ENCODE results near the gene KIZ. TPM values are rescaled to one million over a fixed set of nuclear protein-coding genes. Genes with fewer than 3 reads are reported as not detected.

KIZ gene
- total RNA-seq, 2 donors from 2014 or later, result 23.2 to 26.1 TPM

- intact Hi-C loops (cut with DNase I), result no loop called here
- no peak for DNase-seq (ENCODE audit: low spot score)
Measured at GRCh38 chr20:21133917-21134622, 8.2 kb downstream of the KIZ start.

DNA sequence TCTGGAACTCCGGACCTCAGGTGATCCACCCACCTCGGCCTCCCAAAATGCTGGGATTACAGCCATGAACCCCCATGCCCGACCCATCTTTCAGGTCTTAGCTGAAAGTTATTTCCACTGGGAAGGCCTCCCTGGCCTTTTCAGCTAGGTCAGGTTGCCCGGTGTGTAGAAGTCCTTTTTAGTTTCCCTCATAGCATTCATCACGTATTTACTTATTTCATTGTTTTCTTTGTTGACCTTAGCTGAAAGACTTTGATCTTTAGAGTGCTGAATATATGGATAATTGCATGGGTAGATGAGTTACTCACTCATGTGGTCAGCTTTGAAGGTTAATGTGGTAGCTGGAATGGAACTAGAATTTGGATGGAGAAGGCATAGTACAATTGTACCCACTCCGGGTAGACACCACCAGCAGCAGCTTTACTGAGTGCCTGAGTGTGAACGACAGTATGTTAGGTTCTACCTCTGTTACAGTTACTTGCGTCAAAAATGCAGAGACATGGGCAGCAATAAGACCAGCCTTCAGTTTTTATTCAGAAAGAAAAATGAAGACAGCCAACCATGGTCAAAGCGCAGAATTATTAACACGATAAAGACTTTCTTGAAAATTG, 9.1 kb downstream of the KIZ start:
- no peak for DNase-seq (ENCODE audit: low spot score)
- intact Hi-C loops (cut with DNase I), result no loop called here

- no peak for DNase-seq (ENCODE audit: low spot score)
- intact Hi-C loops (cut with DNase I), result no loop called here
Measured at GRCh38 chr20:21136015-21136732, 10.3 kb downstream of the KIZ start.

GRCh38 chr20:21137078-21137477, 11.2 kb downstream of the KIZ start:
- intact Hi-C loops (cut with DNase I), result no loop called here
- DNase-seq (ENCODE audit: low spot score), result no peak

- intact Hi-C loops (cut with DNase I), result no loop called here
- DNase-seq (ENCODE audit: low spot score), result no peak
Measured at GRCh38 chr20:21139881-21140566, 14.1 kb downstream of the KIZ start.

DNA sequence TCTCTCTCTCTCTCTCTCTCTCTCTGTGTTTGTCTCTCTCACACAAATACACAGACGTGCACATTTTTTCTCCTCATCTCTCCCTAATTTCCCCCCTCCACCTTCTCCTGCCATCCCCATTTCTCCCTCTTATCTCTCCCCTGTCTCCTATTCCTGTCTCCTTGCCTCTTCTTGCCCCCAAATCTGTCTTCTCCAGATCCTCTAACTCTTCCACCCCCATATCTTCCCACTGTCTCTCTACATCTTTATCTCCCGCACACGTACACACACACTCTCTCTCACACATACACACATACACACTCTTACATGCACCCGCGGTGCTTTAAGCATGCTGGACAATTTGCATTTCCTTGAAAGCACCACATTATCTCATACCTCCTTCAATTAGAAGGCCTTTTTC, 15.9 kb downstream of the KIZ start:
- intact Hi-C loops (cut with DNase I), result no loop called here
- no peak for DNase-seq (ENCODE audit: low spot score)

- no peak for DNase-seq (ENCODE audit: low spot score)
- intact Hi-C loops (cut with DNase I), result no loop called here
Measured at GRCh38 chr20:21143194-21143890, 17.5 kb downstream of the KIZ start.

DNA sequence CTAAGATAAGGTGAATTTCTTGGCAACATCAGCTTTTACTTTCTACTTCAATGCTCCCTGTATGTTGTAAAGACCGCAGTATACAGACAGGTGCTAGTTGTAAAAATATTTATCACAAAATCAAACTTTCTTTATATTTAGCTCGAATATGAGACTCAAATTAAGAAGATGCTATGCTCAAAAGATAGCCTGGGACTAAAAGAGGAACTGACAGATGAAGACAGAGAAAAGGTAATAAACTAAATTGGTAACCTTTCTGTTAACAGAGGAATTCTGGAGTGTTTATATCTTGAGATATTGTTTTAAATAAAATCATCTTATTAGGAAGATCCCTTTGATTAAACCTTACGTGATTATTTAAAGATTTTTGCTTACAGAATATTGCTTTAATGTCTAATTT, 19.5 kb downstream of the KIZ start:
- DNase-seq (ENCODE audit: low spot score), result no peak
- intact Hi-C loops (cut with DNase I), result no loop called here

GRCh38 chr20:21146215-21146614, 20.3 kb downstream of the KIZ start:
- no peak for DNase-seq (ENCODE audit: low spot score)
- intact Hi-C loops (cut with DNase I), result no loop called here

GRCh38 chr20:21147593-21147992, 21.7 kb downstream of the KIZ start:
- intact Hi-C loops (cut with DNase I), result no loop called here
- DNase-seq (ENCODE audit: low spot score), result no peak

- intact Hi-C loops (cut with DNase I), result no loop called here
- DNase-seq (ENCODE audit: low spot score), result no peak
Measured at GRCh38 chr20:21149344-21149743, 23.5 kb downstream of the KIZ start.

- DNase-seq (ENCODE audit: low spot score), result no peak
- intact Hi-C loops (cut with DNase I), result no loop called here
Measured at GRCh38 chr20:21151791-21152190, 25.9 kb downstream of the KIZ start.

DNA sequence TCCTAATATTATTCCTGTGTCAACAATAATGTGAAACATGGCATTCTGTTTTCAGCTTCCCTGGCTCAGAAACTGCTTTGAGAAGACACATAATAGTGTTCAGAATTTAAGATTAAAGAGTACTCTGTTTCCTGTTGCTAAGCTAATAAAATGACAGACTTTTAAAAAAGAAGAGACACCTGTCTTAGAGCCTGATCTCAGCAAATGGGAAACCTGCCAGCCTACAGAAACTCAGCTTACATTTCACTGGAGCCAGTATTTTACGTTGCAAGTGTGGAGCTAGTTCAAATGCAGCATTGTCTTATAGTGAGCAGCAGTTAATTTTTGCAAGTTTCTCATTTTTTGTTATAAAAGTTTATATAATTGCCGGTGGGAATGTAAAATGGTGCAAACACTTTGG, 28.8 kb downstream of the KIZ start:
- no peak for DNase-seq (ENCODE audit: low spot score)
- intact Hi-C loops (cut with DNase I), result no loop called here

- intact Hi-C loops (cut with DNase I), result no loop called here
- no peak for DNase-seq (ENCODE audit: low spot score)
Measured at GRCh38 chr20:21155268-21155667, 29.4 kb downstream of the KIZ start.

GRCh38 chr20:21156266-21156665, 30.4 kb downstream of the KIZ start:
- intact Hi-C loops (cut with DNase I), result no loop called here
- DNase-seq (ENCODE audit: low spot score), result no peak

- no peak for DNase-seq (ENCODE audit: low spot score)
- intact Hi-C loops (cut with DNase I), result no loop called here
Measured at GRCh38 chr20:21157006-21157405, 31.1 kb downstream of the KIZ start.

GRCh38 chr20:21159658-21160380, 33.9 kb downstream of the KIZ start:
- intact Hi-C loops (cut with DNase I), result no loop called here
- DNase-seq (ENCODE audit: low spot score), result no peak

GRCh38 chr20:21161926-21162325, 36.0 kb downstream of the KIZ start:
- no peak for DNase-seq (ENCODE audit: low spot score)

GRCh38 chr20:21162631-21163030, 36.7 kb downstream of the KIZ start:
- intact Hi-C loops (cut with DNase I), result no loop called here
- DNase-seq (ENCODE audit: low spot score), result no peak

More at GRCh38 chr20:21161926-21162325, 36.0 kb downstream of the KIZ start:
- intact Hi-C loops (cut with DNase I), result no loop called here
